NCI-H1930 (cell line): ENCODE results near the gene TAF11.
"Not testable (repeated sequence)": the region's sequence is repeated elsewhere in the genome, so short reads cannot be mapped to it uniquely, and the experiment has no call there.

Experiments used
- DNase-seq, 2 experiments: peaks; one replicate each; lab custom pipeline; 2025; lab: John Stamatoyannopoulos, UW

The TAF11 gene

DNA sequence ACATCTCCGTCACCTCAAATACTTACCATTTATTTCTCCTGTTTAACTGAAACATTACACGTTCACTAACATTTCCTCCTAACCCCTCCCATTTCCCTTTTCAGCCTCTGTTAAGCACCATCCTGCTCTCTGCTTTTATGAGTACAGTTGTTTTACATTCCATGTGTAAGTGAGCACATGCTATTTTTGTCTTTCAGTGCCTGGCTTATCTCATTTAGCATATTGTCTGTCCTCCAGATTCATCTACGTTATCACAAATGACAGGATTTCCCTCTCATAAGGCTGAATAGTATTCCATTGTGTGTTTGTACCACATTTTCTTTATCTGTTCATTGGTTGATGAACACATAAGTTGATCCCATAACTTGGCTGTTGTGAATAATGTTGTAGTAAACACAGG, 22.7 kb downstream of the TAF11 start:
- no peak for DNase-seq

GRCh38 chr6:34864007-34864406, 23.8 kb downstream of the TAF11 start:
- DNase-seq = no peak

DNA sequence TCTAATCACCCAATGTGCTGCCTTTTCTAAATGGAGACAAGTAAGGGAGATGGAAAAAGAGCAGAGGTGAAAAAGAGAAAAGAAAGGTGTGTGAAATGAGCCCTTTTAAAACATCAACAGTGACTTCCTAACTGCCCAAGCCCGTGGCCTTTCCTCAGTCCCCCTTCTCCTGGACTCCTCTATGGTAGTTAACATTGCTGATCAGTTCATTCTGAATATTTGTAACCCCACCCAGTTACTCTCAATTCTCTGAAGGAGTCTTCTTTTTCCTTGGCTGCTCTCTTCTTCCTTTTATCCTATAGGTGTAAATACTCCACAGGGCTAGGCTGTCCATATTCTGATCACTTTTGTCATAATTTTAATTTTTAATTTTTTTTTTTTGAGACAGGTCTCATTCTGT, 27.1 kb downstream of the TAF11 start:
- DNase-seq = no peak

- DNase-seq = no peak
Observed at GRCh38 chr6:34859951-34860350, 27.9 kb downstream of the TAF11 start.

DNA sequence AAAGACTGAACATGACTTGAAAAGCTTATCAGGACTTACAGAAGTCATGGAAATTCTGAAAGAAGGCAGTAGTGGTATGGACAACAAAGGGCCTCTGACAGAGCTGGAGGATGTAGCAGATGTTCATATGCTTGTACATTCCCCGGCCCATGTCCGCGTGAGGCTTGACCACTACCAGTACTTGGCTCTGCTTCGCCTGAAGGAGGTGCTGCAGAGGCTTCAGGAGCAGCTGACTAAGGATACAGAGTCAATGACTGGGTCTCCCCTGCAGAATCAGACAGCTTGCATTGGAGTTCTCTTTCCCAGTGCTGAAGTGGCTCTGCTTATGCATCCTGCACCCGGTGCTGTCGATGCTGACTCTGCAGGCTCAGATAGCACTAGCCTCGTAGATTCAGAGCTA, 29.2 kb downstream of the TAF11 start:
- DNase-seq = no peak

DNA sequence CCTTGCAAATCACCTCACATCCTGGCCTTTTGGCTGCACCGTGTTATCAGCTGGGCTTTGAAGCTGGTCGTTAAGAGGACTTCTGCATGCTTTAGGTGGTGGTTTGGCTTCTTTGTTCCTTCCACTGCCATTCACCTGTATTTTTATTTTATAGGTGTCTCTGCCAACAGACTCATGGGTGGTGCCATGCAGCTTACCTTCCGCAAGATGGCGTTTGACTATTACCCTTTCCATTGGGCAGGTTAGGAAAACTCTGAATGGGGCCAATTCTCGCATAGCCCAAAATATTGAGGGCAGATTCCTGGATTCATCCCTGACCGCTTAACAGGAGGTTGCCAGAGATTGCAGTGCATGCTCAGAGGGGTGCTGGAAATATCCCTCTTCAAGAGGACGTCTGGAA, 32.4 kb downstream of the TAF11 start:
- no peak for DNase-seq

DNA sequence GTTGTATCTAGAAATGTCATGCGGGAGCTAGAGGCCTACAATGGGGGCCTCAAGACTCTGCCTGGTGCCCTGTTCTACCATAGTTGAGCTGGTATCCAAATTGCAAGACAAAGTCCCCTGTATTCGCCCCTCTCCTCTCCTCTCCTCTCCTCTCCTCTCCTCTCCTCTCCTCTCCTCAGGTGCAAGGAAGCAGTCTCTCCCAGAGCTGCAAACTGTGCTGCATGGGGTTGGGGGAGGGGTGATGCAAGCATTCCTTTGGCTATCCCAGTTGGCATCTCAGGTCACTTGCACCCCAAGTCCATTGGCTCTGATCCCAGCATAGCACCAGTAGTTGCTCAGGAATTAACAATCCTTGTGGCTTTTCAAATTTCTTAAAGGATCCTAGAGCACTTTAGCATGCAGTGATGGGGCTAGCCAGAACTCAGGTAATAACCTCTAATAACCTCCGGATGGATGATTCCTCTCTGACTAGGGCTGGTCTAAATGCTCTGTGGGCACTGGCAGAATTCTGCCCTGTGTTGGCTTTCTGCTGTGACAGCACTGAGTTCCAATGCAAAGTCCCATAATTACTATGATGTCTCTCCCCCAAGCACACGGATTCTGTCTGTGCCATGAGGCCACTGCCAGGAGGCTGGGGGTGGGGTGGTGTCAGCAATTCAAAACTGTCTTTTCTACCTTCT, 35.3 kb downstream of the TAF11 start:
- DNase-seq = no peak

DNA sequence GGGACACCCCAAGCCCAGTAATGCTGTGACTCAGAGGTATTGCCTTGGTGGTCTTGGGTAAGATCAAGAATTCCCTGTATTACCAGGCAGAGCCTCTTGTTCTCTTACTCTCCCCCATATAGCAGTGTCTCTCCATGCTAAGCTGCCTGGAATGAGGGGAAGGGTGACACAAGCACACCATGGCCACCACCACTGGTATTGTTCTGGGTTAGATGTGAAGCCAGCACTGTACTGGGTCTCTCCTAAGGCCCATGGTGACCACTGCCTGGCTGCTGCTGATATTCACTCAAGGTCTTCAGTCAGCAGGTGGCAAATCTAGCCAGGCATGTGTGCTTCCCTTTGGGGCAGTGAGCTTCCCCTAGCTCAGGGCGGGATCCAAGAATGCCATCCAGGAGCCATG, 36.5 kb downstream of the TAF11 start:
- no peak for DNase-seq

DNA sequence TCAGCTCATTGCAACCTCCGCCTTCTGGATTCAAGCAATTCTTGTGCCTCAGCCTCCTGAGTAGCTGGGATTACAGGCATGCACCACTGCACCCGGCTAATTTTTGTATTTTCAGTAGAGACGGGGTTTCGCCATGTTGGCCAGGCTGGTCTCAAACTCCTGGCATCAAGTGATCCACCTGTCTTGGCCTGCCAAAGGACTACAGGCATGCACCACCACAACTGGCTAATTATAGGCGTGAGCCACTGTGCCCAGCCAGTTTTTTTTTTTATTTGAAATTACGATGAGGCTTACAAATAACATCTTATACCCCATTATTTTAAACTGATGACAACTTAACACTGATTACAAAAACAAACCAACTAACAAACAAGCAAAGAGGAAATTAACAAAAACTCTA, 38.8 kb downstream of the TAF11 start:
- not testable (repeated sequence) for DNase-seq

DNA sequence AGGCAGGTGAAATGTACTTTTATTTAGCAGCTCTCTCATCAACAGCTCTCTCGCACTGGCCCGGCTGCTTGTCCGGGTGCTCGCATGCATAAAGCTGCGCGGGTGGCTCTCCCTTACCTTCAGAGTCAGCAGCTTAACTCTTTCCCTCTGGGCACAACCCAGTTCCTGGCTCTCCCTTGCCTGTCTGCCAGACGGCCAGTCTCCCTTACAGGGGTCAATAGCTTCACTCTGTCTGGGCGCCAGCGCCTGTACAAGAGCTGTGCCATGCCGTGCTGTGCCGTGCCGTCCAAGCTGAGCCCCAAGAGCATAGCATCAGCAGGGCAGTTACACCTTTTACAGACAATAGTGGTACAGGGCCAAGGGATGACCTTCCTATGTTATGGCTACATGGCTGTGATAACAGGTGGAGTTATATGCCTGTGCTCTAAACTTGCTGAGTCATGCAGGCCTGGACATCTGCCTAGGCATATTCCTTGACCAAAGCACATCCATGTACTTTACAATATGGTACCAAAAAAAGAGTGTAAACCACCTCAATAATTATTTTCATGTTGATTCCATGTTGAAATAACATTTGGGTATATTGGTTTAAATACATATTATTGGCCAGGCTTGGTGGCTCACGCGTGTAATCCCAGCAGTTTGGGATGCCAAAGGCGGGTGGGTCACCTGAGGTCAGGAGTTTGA, 48.0 kb downstream of the TAF11 start:
- no peak for DNase-seq

DNA sequence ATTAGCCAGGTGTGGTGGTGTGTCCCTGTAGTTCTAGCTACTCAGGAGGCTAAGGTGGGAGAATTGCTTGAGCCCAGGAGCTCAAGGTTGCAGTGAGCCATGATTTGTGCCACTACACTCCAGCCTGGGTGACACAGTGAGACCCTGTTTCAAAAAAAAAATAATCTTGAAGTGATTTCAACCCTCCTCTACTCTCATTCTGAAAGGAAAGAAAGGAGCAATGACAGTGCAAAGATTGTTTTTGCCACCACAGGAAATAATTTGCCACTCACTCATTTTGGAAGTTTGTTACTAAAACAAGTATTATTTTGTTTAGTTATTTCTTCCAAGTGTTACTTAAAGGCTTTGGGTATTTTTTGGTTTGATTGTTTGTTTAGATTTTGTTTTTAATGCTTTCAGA, 50.3 kb downstream of the TAF11 start:
- DNase-seq = no peak

- no peak for DNase-seq
Observed at GRCh38 chr6:34836451-34836850, 51.4 kb downstream of the TAF11 start.

- DNase-seq = no peak
Observed at GRCh38 chr6:34836008-34836407, 51.8 kb downstream of the TAF11 start.

GRCh38 chr6:34834789-34835518, 52.9 kb downstream of the TAF11 start:
- no peak for DNase-seq

DNA sequence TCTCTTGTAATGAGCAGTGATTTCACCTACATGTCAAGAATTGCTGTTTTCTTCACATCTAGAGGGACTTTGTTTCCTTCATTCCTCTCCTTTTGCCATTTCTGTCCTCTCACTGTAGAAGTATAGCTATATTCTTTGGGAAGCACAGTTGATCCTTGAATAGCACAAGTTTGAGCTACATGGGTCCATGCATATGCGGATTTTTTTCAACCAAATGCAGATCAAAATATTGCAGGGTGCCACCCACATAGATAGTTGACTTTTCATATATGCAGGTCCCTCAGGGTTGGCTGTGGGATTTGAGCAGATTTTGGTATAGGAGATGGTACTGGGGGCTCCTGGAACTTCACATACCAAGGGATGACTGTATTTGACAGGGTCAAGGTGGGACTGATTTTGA, 54.9 kb downstream of the TAF11 start:
- no peak for DNase-seq

- no peak for DNase-seq
Observed at GRCh38 chr6:34829137-34829536, 58.7 kb downstream of the TAF11 start.
